ENCODE results near the gene SLC25A1.

GRCh38 chr22:19201869-19202798 is 23.6 kb upstream of the SLC25A1 start:
- TF ChIP-seq POLR2AphosphoS5 (IDR thresholded peaks at IDR 0.05; ENCODE audit: low read depth, low read length) (no peak), TAF1 (IDR thresholded peaks at IDR 0.05; ENCODE audit: low read depth, low read length) (no peak), PAX5 (IDR thresholded peaks at IDR 0.05; ENCODE audit: insufficient read depth, low read length, severe bottlenecking) (no peak), POLR2A (IDR thresholded peaks at IDR 0.05; ENCODE audit: low read depth, low read length) (no peak)
